ENCODE results near the gene SLC9A3. TPM values are rescaled to one million over a fixed set of nuclear protein-coding genes. Genes with fewer than 3 reads are reported as not detected.
"Not testable (repeated sequence)": the region's sequence is repeated elsewhere in the genome, so short reads cannot be mapped to it uniquely, and the experiment has no call there.

SLC9A3 gene
- total RNA-seq, 1 donor from 2014 or later = 1.1 TPM

- no peak for DNase-seq (ENCODE audit: low spot score)
Measured at GRCh38 chr5:511476-511875, 12.8 kb downstream of the SLC9A3 start.

GRCh38 chr5:510521-510920 is 13.7 kb downstream of the SLC9A3 start:
- no peak for DNase-seq (ENCODE audit: low spot score)

- DNase-seq (ENCODE audit: low spot score) = no peak
Measured at GRCh38 chr5:509611-510185, 14.6 kb downstream of the SLC9A3 start.

- not testable (repeated sequence) for DNase-seq (ENCODE audit: low spot score)
Measured at GRCh38 chr5:507986-508575, 16.2 kb downstream of the SLC9A3 start.

GRCh38 chr5:505951-506525 is 18.2 kb downstream of the SLC9A3 start:
- DNase-seq (ENCODE audit: low spot score) = no peak

GRCh38 chr5:504326-505154 is 19.7 kb downstream of the SLC9A3 start:
- DNase-seq (ENCODE audit: low spot score) = no peak

- no peak for DNase-seq (ENCODE audit: low spot score)
Measured at GRCh38 chr5:502325-503079, 21.7 kb downstream of the SLC9A3 start.

- no peak for DNase-seq (ENCODE audit: low spot score)
Measured at GRCh38 chr5:501831-502184, 22.4 kb downstream of the SLC9A3 start.

- no peak for DNase-seq (ENCODE audit: low spot score)
Measured at GRCh38 chr5:501105-501830, 23.0 kb downstream of the SLC9A3 start.

GRCh38 chr5:500491-500890 is 23.8 kb downstream of the SLC9A3 start:
- DNase-seq (ENCODE audit: low spot score) = no peak

- DNase-seq (ENCODE audit: low spot score) = no peak
Measured at GRCh38 chr5:499233-500209, 24.7 kb downstream of the SLC9A3 start.

- DNase-seq (ENCODE audit: low spot score) = no peak
Measured at GRCh38 chr5:497871-498509, 26.3 kb downstream of the SLC9A3 start.

GRCh38 chr5:497090-497700 is 27.1 kb downstream of the SLC9A3 start:
- no peak for DNase-seq (ENCODE audit: low spot score)

- no peak for DNase-seq (ENCODE audit: low spot score)
Measured at GRCh38 chr5:496028-496427, 28.2 kb downstream of the SLC9A3 start.

GRCh38 chr5:494667-495255 is 29.5 kb downstream of the SLC9A3 start:
- no peak for DNase-seq (ENCODE audit: low spot score)

GRCh38 chr5:493758-494157 is 30.5 kb downstream of the SLC9A3 start:
- DNase-seq (ENCODE audit: low spot score) = no peak

GRCh38 chr5:493119-493701 is 31.0 kb downstream of the SLC9A3 start:
- DNase-seq (ENCODE audit: low spot score) = no peak

Measured in mesenteric fat pad (tissue), 1 donor.